Cerebellar nuclear complex (tissue), 1 donor: Measurements from ENCODE around the gene RALGAPB.
"Not testable (repeated sequence)": the region's sequence is repeated elsewhere in the genome, so short reads cannot be mapped to it uniquely, and the experiment has no call there.

Experiments
- DNase-seq, 2 experiments: peaks; one replicate each; lab custom pipeline; 2025; lab: John Stamatoyannopoulos, UW

The RALGAPB gene

DNA sequence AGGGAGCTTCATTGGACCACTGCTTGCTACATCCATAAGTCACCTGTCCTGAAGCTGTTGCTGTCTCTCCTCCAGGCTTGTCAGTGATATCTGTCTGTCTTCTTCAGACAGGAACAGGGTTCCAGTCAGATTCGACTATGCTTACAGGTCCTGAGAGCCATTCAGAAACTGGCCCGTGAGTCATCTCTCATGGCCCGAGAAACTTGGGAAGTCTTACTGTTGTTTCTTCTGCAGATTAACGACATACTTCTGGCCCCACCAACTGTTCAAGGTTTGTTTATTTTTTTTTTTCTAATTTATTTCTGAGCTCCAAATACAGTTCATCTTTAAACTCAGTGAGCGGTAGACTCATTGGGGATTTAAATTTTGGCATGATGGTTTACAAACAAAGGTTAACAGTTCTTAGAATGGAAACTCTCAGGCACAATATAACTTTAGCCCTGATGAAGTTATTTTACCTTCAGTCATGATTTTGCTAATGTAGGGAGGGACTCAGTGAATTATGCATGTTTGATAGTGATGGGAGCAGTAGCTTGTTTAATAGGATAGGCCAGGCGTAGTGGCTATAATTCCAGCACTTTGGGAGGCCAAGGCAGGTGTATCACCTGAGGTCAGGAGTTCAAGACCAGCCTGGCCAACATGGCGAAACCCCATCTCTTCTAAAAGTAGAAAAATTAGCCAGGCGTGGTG lies 24.7 kb downstream of the RALGAPB start:
- no peak for DNase-seq

DNA sequence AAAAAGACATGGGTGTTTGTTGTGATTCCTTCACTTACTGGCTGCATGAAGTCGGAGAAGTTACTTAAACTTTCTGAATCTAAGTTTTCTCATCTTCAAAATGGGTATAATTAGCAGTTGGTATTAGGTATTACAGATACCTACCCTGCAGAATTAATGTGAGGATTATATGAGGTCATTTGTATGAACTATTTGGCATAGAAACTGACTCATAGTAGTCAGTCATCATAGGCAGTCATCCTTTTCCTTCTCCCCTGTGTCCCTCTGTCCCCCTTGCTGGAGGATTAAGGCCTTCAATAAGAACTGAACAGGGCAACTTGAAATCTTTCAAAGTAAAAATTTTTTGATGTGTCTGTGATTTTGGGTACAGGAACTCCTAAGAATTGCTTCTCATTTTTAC lies 26.3 kb downstream of the RALGAPB start:
- DNase-seq = no peak

DNA sequence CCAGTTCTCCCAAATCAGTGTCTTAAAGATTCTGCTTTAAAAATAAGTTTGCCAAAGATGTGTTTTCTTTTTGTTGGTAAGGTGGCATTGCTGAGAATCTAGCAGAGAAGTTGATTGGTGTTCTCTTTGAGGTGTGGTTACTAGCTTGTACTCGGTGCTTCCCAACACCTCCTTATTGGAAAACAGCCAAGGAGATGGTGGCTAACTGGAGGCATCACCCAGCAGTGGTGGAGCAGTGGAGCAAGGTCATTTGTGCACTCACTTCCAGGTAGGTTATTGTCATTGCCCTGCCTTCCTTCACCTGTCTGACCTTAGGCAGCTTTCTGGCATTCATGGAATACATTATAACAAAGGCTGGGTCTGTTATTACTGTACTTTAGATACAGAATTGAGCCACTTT lies 26.7 kb downstream of the RALGAPB start:
- no peak for DNase-seq

DNA sequence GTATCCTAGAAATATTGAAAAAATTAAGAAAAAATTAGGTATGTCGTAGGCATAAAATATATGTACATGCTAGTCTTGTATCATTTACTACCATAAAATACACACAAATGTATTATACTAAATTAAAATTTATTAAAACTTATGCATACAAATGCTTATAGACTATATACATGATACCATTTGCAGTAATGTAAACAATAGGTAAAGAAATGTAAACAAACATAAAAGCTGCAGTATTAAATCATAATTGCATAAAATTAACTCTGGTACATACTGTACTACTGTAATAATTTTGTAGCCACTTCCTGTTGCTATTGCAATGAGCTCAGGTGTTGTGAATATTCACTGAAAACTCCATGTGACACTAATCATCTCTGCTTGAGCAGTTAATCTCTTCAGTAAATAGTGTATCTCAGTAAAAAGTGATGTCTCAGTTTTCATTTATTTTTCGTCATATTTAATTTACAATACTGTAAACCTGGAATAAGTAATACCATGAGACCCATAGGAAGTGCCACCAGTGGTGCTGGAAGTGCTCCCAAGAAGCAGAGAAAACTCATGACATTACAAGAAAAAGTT lies 29.3 kb downstream of the RALGAPB start:
- no peak for DNase-seq

DNA sequence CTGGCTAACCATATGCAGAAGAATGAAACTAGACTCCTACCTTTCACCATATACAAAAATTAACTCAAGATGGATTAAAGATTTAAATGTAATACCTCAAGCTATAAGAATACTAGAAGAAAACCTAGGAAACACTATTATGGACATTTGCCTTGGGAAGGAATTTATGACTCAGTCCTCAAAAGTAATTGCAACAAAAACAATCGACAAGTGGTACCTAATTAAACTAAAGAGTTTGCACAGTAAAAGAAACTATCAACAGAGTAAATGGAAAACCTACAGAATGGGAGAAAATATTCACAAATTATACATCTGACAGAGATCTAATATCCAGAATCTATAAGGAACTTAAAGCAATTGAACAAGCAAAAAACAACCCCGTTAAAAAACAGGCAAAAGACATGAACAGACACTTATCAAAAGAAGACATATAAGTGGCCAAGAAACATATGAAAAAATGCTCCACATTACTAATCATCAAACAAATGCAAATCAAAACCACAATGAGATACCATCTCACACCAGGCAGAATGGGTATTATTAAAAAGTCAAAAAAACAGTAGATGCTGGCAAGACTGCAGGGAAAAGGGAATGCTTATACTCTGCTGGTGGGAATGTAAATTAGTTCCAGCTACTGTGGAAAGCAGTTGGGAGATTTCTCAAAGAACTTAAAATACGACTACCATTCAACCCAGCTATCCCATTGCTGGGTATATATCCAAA lies 31.9 kb downstream of the RALGAPB start:
- DNase-seq = no peak

DNA sequence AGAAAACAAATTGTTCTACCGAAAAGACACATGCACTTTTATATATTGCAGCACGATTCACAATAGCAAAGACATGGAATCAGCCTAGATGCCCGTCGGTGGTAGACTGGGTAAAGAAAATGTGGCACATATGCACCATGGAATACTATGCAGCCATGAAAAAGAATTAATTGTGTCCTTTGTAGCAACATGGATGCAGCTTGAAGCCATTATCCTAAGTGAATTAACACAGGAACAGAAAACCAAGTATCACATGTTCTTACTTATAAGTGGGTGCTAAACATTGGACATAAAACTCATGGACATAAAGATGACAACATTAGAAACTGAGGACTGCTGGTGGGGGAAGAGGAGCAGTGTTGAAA lies 32.4 kb downstream of the RALGAPB start:
- DNase-seq = no peak

DNA sequence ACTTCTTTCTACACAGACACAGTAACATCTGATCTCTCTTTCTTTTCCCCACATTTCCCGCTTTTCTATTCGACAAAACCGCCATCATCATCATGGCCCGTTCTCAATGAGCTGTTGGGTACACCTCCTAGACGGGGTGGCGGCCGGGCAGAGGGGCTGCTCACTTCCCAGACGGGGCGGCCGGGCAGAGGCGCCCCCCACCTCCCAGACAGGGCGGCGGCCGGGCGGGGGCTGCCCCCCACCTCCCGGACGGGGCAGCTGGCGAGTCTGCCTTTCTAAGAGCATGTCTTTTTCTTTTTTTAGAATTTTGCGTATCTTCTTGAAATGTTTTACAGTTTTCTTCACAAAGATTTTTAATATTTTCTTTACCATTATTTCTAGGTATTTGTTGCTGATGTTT lies 39.1 kb downstream of the RALGAPB start:
- DNase-seq = not testable (repeated sequence)

DNA sequence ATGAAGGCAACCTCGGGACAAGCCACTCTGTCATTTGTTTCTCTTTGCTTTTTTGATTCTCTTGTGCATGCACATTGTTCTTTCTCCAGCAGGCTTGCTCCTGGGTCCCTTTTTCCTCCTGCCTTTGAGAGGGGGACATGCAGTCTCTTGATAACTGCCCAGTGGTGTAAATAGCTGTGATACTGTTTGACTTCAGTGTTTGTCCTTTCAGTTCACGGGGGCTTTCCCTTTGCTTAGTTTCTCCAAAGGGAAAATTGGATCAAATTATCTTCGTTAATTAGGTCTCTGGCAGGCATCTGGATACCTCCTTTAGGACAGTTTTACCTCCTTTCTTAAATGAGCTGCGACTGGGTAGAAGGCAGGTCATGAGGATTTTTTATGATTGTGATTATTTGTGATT lies 41.5 kb downstream of the RALGAPB start:
- DNase-seq = no peak

DNA sequence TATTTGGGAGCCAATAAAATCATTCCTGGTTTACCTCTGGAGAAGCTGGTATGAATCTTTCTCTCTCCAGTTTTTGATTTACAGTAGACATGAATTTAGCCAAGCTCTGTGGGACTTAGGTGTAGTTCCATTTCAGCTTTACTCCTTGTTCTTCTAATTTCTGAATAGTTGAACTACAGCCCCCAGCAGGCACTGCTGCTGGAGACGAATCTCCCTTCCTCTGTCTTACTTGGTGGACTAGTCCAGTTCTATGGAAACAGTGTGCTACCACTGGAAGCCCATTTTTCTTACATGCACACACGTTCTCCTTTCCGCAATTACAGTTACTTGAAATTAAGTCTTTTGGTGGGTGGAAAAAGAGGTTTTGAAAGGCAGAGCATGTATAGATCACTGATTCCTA lies 42.3 kb downstream of the RALGAPB start:
- no peak for DNase-seq

DNA sequence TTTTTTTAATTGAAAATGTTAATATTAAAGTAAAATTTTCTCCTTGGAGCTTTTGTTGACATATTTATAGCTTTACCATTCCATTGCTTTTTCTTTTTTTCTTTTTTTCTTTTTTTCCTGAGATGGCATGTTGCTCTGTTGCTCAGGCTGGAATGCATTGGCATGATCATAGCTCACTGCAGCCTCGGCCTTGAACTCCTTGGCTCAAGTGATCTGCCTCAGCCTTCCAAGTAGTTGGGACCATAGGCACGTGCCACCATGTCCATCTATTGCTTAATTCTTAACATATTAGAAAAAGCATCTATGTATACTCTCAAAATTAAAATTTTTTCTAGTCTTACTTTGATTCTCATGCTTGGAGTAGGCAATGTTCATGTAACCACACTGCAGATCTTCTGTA lies 43.0 kb downstream of the RALGAPB start:
- DNase-seq = no peak

DNA sequence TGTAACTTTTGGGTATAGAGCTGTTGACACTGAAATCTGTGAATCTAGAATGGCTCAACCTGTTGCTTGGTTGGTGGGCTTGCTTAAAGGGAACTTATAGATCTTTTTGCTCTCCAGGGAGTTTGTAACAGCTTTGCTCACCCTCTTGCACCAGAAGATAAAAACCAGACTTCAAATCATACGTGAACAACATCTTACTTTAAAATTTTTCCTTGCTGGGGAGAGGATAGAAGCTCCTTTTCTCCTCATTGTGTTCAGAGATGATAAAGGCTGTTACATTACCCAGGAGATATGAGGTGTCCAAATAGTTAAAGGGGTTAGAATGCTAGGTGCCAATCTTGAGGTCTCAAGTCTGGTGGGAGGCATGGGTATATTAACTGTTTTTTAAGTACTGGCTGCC lies 46.8 kb downstream of the RALGAPB start:
- DNase-seq = no peak

DNA sequence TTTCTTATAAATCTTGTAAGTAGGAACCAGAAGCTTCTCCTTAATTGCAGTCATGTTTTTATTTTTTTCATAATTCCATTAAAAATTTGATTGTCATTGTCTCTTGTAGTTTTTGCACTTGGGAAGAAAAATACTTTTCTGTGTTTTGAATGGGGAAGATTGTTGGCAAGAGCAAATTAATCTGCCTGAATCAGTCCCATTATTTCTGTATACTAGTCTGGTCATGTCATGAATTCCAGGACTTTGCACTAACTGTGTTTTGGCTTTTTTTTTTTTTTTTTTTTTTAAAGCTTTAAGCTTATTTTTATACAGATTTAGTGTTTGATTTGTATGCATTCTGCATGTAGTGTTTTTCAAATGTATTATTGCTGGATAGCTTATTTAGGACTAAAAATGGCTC lies 47.6 kb downstream of the RALGAPB start:
- DNase-seq = no peak

DNA sequence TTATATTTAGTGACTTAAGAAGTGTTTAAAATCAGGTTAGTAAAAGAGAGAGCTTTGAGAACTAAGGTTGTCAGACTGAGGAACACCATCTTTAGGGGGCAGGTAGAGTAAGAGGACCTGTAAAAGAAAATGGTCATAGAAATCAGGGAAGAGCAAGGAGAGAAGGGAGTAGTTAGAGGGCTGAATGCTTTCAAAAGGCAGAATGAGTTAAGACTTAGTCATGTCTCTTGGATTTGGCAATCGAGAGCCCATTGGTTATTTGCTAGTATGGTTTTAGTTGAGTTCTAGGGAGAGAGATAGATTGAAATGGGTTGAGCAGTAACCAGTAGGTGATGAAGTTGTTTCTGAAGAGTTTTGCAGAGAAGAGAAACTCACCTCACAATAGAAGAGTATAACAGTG lies 51.1 kb downstream of the RALGAPB start:
- no peak for DNase-seq

DNA sequence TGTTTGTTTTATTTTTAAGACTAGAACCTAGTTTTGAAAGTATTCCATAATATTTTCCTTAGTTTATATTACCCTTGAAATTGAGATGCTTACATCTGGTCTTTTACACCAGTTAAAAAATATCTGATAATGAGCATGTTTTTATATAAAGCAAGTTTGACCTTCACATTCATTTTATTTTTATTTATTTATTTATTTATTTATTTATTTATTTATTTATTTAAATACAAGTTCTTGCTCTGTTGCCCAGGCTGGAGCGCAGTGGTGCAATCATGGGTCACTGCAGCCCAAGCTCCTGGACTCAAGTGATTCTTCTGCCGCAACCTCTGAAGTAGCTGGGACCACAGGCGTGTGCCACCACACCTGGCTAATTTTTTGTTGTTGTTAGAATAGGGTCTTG lies 55.5 kb downstream of the RALGAPB start:
- no peak for DNase-seq

DNA sequence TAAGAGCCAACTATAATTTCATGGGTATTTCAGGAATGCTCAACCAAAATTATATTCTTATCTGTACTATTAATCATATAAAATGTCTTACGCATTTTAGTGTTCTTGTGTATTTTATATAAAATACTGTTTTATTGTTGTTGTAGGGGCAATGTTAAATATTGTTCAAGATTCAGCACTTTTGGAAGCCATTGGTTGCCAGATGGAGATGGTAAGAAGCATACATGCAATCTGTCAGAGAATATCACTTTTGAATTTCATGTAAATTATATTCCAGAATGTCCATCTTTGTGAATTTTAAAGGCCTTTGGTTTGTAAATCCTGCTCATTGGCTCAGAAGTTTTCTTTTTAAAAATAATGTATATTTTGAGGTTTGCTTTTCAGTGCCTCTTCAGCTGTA lies 58.4 kb downstream of the RALGAPB start:
- DNase-seq = no peak

DNA sequence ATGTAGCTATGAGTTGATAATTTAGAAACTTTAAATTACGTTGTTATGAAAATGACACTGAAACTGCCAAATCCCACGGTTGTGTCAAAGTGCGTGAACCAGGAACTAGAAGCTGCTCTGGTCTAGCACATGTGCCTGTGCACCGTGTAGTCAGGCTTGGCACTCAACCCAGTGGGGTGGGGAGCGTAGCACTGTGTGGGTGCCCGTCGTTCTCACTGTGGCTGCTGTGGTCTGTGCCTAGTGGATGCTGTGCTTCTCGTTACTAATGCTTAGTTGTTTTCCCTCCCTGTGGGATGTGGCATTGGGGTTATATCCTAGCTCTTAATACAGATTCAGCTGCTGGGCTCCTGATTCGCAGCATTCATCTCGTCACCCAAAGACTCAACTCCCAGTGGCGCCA lies 62.1 kb downstream of the RALGAPB start:
- no peak for DNase-seq

DNA sequence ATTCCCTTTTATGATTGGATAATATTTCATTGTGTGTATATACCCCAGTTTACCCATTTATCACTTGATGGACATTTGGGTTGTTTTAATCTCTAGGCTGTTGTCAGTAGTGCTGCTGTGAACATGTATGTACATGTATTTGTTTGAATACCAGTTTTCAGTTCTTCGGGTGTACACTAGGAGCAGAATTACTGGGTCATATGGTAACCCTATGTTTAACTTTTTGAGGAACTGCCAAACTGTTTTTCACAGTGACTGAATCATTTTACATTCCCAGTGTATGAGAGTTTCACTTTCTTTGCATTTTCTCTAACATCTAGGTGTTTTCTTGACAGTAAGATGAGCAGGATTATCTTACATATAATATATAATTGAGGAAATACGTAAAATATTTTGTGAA lies 63.7 kb downstream of the RALGAPB start:
- no peak for DNase-seq

DNA sequence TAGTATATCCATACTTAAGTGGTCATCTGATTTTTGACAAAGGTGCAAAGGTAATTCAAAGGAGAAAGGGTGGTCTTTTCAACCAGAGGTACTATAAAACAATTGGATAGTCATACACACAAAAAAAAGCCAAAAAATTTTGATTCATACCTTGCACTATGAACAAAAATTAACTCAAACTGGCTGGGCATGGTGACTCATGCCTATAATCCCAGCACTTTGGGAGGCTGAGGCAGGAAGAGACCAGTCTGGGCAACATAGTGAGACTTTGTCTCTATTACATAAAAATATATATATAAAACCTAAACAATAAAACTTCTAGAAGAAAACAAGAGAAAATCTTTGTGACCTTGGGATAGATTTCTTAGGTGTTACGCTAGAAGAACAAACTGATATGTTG lies 64.5 kb downstream of the RALGAPB start:
- no peak for DNase-seq

DNA sequence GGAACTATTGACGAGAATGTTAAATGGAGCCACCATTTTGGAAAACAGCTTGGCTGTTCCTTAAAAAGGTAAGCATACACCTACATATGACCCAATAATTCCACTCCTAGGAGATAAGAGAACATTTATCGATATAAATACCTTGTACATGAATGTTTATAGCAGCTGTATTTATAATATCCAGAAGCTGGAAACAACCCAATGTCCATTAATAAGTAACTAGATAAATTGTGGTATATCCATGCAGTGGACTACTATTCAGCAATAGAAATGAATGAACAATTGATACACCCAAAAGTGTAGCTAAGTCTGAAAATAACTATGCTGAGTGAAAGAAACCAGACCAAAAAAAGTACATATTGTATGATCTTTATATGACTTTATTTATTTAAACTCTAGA lies 66.1 kb downstream of the RALGAPB start:
- no peak for DNase-seq

DNA sequence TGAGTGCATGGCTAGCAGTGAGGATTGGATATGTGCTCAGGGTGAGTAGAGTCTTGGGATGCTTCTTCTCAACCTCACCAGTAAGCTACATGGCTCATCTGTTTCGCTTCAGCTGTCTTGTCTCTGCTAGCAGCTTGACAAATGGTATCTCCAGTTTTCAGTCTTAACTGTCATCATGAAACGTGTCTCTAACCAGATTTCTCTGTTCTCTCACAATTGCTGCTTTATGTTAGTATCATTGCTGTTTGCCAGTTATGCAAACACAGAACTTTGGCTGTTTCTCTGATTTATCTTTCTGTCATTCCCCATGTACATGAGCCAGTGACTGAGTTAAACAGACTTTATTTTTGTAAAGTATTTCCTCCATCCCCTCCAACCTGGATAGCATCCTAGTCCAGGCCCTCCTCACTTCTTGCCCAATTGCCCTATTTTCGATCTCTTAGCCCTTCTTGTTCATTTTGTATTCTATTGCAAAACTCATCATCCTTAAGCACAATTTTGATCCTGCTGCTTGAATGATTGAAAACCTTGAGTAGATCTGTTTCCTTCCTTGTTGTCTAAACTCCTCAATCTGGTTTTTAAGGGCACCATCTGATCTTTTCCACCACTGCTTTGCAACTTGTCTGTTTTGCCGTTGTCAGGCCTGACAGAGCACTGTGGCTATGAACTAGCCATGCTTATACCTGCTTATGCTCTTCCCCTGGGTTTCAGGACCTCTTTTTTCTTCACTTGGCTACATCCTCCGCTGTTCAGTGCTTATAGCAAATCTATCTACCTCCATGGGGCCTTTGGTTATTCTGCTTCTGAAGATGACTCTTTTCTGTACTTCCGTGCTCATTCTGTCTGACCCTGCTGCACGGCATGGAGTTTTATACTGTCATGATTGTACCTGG lies 70.6 kb downstream of the RALGAPB start:
- no peak for DNase-seq

DNA sequence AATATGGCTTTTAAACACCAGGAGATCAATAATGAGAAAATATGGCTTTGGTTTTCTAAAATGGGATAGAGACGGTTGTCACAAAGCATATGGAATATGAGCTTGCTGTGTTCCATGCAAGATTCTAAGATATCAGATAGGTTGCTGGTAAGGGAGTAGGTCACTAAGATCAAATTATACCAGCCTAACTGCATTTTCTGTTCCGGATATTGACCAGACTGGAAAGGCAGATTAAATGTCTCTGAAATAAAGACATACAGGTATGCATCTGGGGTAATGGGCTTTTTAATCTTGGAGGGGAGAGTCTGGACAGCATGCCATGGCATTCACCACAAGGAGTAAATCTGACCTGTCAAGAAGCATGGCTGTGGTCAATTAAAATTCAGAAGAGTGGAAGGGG lies 73.1 kb downstream of the RALGAPB start:
- no peak for DNase-seq

DNA sequence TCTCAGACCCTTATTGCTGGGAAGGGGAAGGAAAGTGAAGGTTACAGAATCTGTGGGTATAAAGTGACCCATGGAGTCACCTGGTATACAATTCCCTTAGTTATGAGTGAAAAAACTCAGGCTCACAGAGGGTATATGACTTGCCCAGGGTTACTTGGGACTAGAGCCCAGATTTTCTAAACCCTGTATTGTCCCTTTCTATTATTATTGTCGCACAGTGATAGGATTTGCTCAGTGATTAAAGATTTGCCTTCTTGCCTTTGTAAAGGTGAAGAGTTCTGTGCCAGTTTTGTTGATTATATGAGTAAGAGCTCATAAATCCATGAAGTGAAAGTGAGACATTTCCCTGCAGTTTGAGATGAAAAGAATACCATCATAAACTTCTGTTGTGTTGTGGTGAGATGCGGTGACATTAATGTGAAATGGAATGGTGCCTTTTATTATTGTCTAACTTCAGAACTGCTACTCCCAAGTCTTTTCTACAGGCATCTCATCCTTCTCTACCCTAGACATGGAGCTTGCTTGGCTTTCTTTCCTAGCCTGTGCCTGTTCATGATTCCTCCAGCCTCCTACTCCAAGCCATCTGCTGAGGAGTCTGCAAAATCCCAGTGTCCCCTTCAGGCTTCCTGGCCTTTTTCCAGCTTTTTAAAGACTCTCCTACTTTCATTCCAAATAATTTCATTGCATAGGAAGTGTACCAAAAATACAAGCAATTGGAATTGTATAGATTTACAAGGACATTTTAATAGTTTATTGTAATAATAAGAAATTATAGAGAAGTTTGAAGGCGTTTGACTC lies 74.8 kb downstream of the RALGAPB start:
- no peak for DNase-seq
